HCT116 (cell line): ENCODE measurements around the gene SGK1. TPM values are rescaled to one million over a fixed set of nuclear protein-coding genes. Genes with fewer than 3 reads are reported as not detected.

Source experiments
- ATAC-seq: fragments of 200-7000 bp; cut with Tn5 transposase; 2 replicates; pipeline ENCODE4 v1.9.1; 2020; ENCODE audit warnings: mild to moderate bottlenecking, moderate library complexity
- BruUV-seq: library from RNA; stranded (reverse); fragments of 400-500 nt; replicated peaks from 2 replicates; lab custom pipeline; 2021; lab: Mats Ljungman, UMichigan
- CTCF ChIA-PET: fragments of 300-600 bp; sonication (Branson Sonifier 250); formaldehyde crosslinking; loops from one replicate; lab custom pipeline; 2021; ENCODE audit warnings: antibody characterized with exemption; lab: Charles Lee
- POLR2A ChIA-PET: fragments of 300-600, 350-600 bp; sonication (Branson Sonifier 250); formaldehyde crosslinking; loops from one replicate; lab custom pipeline; 2021; ENCODE audit warnings: antibody characterized with exemption; lab: Charles Lee
- RAD21 ChIA-PET, 2 experiments: fragments of 300-600 bp; sonication (Branson Sonifier 250); formaldehyde crosslinking; loops; one replicate each; lab custom pipeline; 2023; ENCODE audit warnings: low total read pairs in 2 of 2; ENCODE audit not compliant: uncharacterized antibody in 2 of 2, unreplicated experiment in 2 of 2, low non-redundant PET in 1 of 2; lab: Charles Lee
- DNase-seq: peaks from one replicate; pipeline ENCODE4 v3.0.0-alpha.2; 2010; ENCODE audit warnings: low read depth, low spot score
- H2AFZ ChIP-seq: fragments of 200-600 bp; shearing (Covaris generic), sonication (generic); 2 replicates; pipeline ENCODE4 v1.6.1; 2017; ENCODE audit warnings: low read depth, mixed run types, mixed read lengths, antibody characterized with exemption, low read length; ENCODE audit not compliant: poor library complexity, severe bottlenecking
- H3K27ac ChIP-seq: 2 replicates; pipeline ENCODE4 v1.5.1; 2012; ENCODE audit warnings: low read depth, low read length
- H3K27me3 ChIP-seq: fragments of 200-600 bp; sonication (generic); 2 replicates; pipeline ENCODE4 v1.6.1; 2016; ENCODE audit warnings: mixed run types, low read length, mixed read lengths; ENCODE audit not compliant: insufficient read depth
- H3K36me3 ChIP-seq, 2 experiments: fragments of 200-500 bp in 1 of 2; fragments of 200-600 bp in 1 of 2; sonication (Bioruptor generic) in 1 of 2; sonication (generic) in 1 of 2; 2 replicates each; pipeline versions ENCODE4 v1.5.1 to v1.6.1; 2014 to 2016; ENCODE audit warnings: low read length in 2 of 2, inconsistent platforms in 1 of 2, mixed read lengths in 1 of 2, mixed run types in 1 of 2; ENCODE audit not compliant: insufficient read depth in 2 of 2, control insufficient read depth in 1 of 2
- H3K4me1 ChIP-seq, 2 experiments: fragments of 200-600 bp in 1 of 2; sonication (generic) in 1 of 2; 2 replicates each; pipeline versions ENCODE4 v1.5.1 to v1.6.1; 2012 to 2017; ENCODE audit warnings: low read length in 2 of 2, inconsistent platforms in 1 of 2, mild to moderate bottlenecking in 1 of 2, mixed read lengths in 1 of 2, mixed run types in 1 of 2, moderate library complexity in 1 of 2; ENCODE audit not compliant: insufficient read depth in 2 of 2, control insufficient read depth in 1 of 2
- H3K4me2 ChIP-seq: fragments of 200-600 bp; sonication (generic); 2 replicates; pipeline ENCODE4 v1.6.1; 2017; ENCODE audit warnings: mixed run types, low read length, mixed read lengths
- H3K4me3 ChIP-seq, 2 experiments: fragments of 200-600 bp in 1 of 2; sonication (generic) in 1 of 2; replicated peaks in 1 of 2; 2 replicates each; pipeline ENCODE4 v1.5.1; 2011 to 2016; ENCODE audit warnings: low read length in 2 of 2, control low read depth in 1 of 2, low read depth in 1 of 2, mild to moderate bottlenecking in 1 of 2, mixed read lengths in 1 of 2, mixed run types in 1 of 2
- H3K79me2 ChIP-seq: fragments of 200-600 bp; sonication (generic); 2 replicates; pipeline ENCODE4 v1.6.1; 2017; ENCODE audit warnings: mild to moderate bottlenecking, mixed run types, low read length, moderate library complexity, mixed read lengths; ENCODE audit not compliant: insufficient read depth
- H3K9ac ChIP-seq: fragments of 200-600 bp; sonication (generic); 2 replicates; pipeline ENCODE4 v1.6.1; 2016; ENCODE audit warnings: low read length, mixed read lengths
- H3K9me2 ChIP-seq: fragments of 200-600 bp; sonication (generic), shearing (Covaris generic); 2 replicates; pipeline ENCODE4 v1.6.1; 2017; ENCODE audit warnings: mixed run types, mild to moderate bottlenecking, moderate library complexity; ENCODE audit not compliant: insufficient read depth
- H3K9me3 ChIP-seq, 2 experiments: fragments of 200-500 bp in 1 of 2; fragments of 200-600 bp in 1 of 2; sonication (Bioruptor generic) in 1 of 2; sonication (generic) in 1 of 2; 2 replicates each; pipeline ENCODE4 v1.6.1; 2014 to 2017; ENCODE audit warnings: low read length in 2 of 2, mixed read lengths in 2 of 2, inconsistent platforms in 1 of 2, low read depth in 1 of 2, mild to moderate bottlenecking in 1 of 2, mixed run types in 1 of 2, moderate library complexity in 1 of 2; ENCODE audit not compliant: control insufficient read depth in 1 of 2, insufficient read depth in 1 of 2
- H4K20me1 ChIP-seq: fragments of 200-600 bp; sonication (generic), shearing (Covaris generic); 2 replicates; pipeline ENCODE4 v1.6.1; 2017; ENCODE audit warnings: mixed run types, mild to moderate bottlenecking, moderate library complexity; ENCODE audit not compliant: insufficient read depth
- CBX3 ChIP-seq: IDR thresholded peaks from 2 replicates; pipeline ENCODE4 v1.6.1; 2012; ENCODE audit warnings: low read depth
- EZH2phosphoT487 ChIP-seq: fragments of 200-600 bp; IDR thresholded peaks from 2 replicates; pipeline ENCODE4 v1.6.1; 2018; ENCODE audit warnings: antibody characterized with exemption, borderline replicate concordance
- TCF7L2 ChIP-seq: IDR thresholded peaks from 2 replicates; pipeline ENCODE4 v1.7.0; 2011; ENCODE audit warnings: borderline replicate concordance, inconsistent platforms; ENCODE audit not compliant: insufficient read depth, insufficient read length; ENCODE audit errors: extremely low read depth
- YY1 ChIP-seq: IDR thresholded peaks from 2 replicates; pipeline ENCODE4 v1.6.1; 2011; ENCODE audit warnings: low read length, low read depth, moderate library complexity, mild to moderate bottlenecking; ENCODE audit not compliant: insufficient replicate concordance; ENCODE audit errors: extremely low read depth
- ZFX ChIP-seq: fragments of 450-650 bp; IDR thresholded peaks from 2 replicates; pipeline ENCODE4 v1.6.1; 2017
- intact Hi-C: fragments of 100-400 bp; cut with micrococcal nuclease; formaldehyde crosslinking; loops from 2 replicates; pipeline ENCODE4 v1.10.0; 2022
- total RNA-seq: library from RNA; stranded (reverse); gene quantifications from one replicate; pipeline ENCODE4 v1.2.1, GENCODE V29; 2021; ENCODE audit not compliant: unreplicated experiment
- TF ChIP-seq, protein P1 (sequence below): IDR thresholded peaks from 2 replicates; pipeline ENCODE4 v1.6.1; 2012; ENCODE audit warnings: low read depth
- TF ChIP-seq, protein P2 (sequence below): IDR thresholded peaks from 2 replicates; pipeline ENCODE4 v1.6.1; 2011; ENCODE audit warnings: mild to moderate bottlenecking, low read length, moderate library complexity; ENCODE audit not compliant: insufficient replicate concordance; ENCODE audit errors: extremely low read depth
- TF ChIP-seq, protein P3 (sequence below): IDR thresholded peaks from 2 replicates; pipeline ENCODE4 v1.6.1; 2012

Gene SGK1
- total RNA-seq, 1 experiment from 2014 or later: 4.5 TPM

DNA sequence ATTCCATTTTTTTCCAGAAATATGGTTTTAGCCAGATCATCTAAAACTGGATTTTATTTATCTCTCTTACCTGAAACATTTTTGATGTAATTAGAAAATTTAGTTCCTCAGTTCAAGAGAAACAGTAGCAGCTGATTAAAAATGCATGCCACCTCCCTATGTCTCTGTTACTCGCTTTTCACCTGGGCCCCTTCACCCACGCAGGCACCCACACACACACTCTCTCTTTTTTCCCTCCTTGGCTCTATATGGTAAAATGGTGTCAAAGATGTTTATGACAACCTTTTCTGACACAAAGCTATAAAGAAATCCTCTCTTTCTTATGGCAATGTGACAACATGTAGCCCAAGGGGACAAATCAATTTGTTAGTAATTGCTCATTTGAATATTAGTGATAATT is 5.8 kb upstream of the SGK1 start:
- H3K9me3 ChIP-seq: peaks cover 0 to 4% of the 10 kb centered on the region in 2 experiments; a peak in 1 of 4 replicates
- H3K9me2 ChIP-seq: no peaks in the 10 kb centered on the region
- no peaks in the 10 kb centered on the region for H3K79me2 ChIP-seq
- intact Hi-C loops: no loop called here
- TF ChIP-seq CBX3 (no peak), EZH2phosphoT487 (no peak), TCF7L2 (no peak), YY1 (no peak), ZFX (no peak)
- TF ChIP-seq, protein P1, sequence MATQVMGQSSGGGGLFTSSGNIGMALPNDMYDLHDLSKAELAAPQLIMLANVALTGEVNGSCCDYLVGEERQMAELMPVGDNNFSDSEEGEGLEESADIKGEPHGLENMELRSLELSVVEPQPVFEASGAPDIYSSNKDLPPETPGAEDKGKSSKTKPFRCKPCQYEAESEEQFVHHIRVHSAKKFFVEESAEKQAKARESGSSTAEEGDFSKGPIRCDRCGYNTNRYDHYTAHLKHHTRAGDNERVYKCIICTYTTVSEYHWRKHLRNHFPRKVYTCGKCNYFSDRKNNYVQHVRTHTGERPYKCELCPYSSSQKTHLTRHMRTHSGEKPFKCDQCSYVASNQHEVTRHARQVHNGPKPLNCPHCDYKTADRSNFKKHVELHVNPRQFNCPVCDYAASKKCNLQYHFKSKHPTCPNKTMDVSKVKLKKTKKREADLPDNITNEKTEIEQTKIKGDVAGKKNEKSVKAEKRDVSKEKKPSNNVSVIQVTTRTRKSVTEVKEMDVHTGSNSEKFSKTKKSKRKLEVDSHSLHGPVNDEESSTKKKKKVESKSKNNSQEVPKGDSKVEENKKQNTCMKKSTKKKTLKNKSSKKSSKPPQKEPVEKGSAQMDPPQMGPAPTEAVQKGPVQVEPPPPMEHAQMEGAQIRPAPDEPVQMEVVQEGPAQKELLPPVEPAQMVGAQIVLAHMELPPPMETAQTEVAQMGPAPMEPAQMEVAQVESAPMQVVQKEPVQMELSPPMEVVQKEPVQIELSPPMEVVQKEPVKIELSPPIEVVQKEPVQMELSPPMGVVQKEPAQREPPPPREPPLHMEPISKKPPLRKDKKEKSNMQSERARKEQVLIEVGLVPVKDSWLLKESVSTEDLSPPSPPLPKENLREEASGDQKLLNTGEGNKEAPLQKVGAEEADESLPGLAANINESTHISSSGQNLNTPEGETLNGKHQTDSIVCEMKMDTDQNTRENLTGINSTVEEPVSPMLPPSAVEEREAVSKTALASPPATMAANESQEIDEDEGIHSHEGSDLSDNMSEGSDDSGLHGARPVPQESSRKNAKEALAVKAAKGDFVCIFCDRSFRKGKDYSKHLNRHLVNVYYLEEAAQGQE: no peak
- TF ChIP-seq, protein P2, sequence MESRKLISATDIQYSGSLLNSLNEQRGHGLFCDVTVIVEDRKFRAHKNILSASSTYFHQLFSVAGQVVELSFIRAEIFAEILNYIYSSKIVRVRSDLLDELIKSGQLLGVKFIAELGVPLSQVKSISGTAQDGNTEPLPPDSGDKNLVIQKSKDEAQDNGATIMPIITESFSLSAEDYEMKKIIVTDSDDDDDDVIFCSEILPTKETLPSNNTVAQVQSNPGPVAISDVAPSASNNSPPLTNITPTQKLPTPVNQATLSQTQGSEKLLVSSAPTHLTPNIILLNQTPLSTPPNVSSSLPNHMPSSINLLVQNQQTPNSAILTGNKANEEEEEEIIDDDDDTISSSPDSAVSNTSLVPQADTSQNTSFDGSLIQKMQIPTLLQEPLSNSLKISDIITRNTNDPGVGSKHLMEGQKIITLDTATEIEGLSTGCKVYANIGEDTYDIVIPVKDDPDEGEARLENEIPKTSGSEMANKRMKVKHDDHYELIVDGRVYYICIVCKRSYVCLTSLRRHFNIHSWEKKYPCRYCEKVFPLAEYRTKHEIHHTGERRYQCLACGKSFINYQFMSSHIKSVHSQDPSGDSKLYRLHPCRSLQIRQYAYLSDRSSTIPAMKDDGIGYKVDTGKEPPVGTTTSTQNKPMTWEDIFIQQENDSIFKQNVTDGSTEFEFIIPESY: no peak
- TF ChIP-seq, protein P3, sequence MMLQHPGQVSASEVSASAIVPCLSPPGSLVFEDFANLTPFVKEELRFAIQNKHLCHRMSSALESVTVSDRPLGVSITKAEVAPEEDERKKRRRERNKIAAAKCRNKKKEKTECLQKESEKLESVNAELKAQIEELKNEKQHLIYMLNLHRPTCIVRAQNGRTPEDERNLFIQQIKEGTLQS: no peak
- TF ChIP-seq, all 23 proteins: peak for 0
- no peak overlapping the region for H3K27ac ChIP-seq
- H2AFZ ChIP-seq: no peak overlapping the region
- BruUV-seq: no TSS peak
- H4K20me1 ChIP-seq: no peaks in the 10 kb centered on the region
- no peak overlapping the region for H3K4me2 ChIP-seq
- H3K27me3 ChIP-seq: no peaks in the 10 kb centered on the region
- ChIA-PET POLR2A (no interaction called here), CTCF (no interaction called here), RAD21 (no interaction called here)
- H3K4me3 ChIP-seq: no peak overlapping the region
- no peaks in the 10 kb centered on the region for H3K36me3 ChIP-seq
- no peak overlapping the region for H3K9ac ChIP-seq
- no peak for DNase-seq
- H3K4me1 ChIP-seq: no peaks in the 10 kb centered on the region
- ATAC-seq: no peak
